ENCODE measurements around the gene KHDC1. TPM values are rescaled to one million over a fixed set of nuclear protein-coding genes. Genes with fewer than 3 reads are reported as not detected.

Gene KHDC1
- total and polyA plus RNA-seq, 2 donors (not counting 1 experiment from before 2014, with no cell fraction given), result 2.6 to 3.5 TPM

DNA sequence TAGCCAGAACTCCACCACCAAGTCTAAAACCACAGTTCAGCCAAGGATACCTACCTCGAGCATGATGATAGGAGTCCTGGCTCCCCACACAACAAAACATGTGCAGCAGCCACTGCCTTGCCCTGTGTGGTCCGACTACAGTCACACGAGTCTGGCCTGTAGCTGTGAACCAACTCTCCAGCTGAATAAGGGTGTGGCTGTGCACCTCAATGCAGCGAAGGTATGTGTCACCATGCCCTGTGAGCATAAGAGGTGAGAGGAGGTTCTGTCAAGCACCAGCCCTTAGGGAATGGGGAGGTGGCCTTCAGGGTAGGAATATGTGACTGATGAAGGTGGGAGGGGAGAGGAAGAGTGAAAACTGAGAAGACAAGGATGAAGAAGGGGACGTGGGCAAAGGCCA lies 21.0 kb downstream of the KHDC1 start:
- ChIA-PET CTCF (no interaction called here), POLR2A (no interaction called here)
- H3K4me1 ChIP-seq (ENCODE audit: control insufficient read depth in 2 of 2, insufficient read depth in 2 of 2, low read length in 2 of 2), result no peaks in the 10 kb centered on the region
- H3K4me3 ChIP-seq (ENCODE audit: control extremely low read depth in 1 of 5, extremely low read depth in 1 of 5, insufficient read depth in 1 of 5, low read depth in 2 of 5, low read length in 4 of 5), result no peak overlapping the region
- no peak overlapping the region for H3K27ac ChIP-seq (ENCODE audit: low read length in 2 of 2)
- H3K79me2 ChIP-seq (ENCODE audit: control insufficient read depth, insufficient read depth, low read length), result no peaks in the 10 kb centered on the region
- H4K20me1 ChIP-seq (ENCODE audit: control insufficient read depth, insufficient read depth, low read length, poor library complexity, severe bottlenecking), result no peaks in the 10 kb centered on the region
- Mint-ChIP-seq H3K4me1 (no peaks in the 10 kb centered on the region), H3K9me3 (ENCODE audit: insufficient read depth) (no peaks in the 10 kb centered on the region), H3K27ac (no peak overlapping the region), H3K27me3 (peaks cover 8% of the 10 kb centered on the region), H3K4me3 (no peak overlapping the region)
- H3K4me2 ChIP-seq (replicated peaks; ENCODE audit: low read depth, low read length, poor library complexity, severe bottlenecking), result no peak overlapping the region
- H2AFZ ChIP-seq (ENCODE audit: insufficient read depth, low read depth, low read length, poor library complexity, severe bottlenecking), result no peak overlapping the region
- no peak overlapping the region for H3K9ac ChIP-seq (ENCODE audit: low read length)
- ATAC-seq (ENCODE audit: low read depth) (no peak), DNase-seq (no peak)
- intact Hi-C loops (cut with micrococcal nuclease), result no loop called here
- no peak for TF ChIP-seq EZH2 (IDR thresholded peaks at IDR 0.05; ENCODE audit: borderline replicate concordance, insufficient read depth, low read depth, low read length, poor library complexity, severe bottlenecking)
- TF ChIP-seq, protein P1, sequence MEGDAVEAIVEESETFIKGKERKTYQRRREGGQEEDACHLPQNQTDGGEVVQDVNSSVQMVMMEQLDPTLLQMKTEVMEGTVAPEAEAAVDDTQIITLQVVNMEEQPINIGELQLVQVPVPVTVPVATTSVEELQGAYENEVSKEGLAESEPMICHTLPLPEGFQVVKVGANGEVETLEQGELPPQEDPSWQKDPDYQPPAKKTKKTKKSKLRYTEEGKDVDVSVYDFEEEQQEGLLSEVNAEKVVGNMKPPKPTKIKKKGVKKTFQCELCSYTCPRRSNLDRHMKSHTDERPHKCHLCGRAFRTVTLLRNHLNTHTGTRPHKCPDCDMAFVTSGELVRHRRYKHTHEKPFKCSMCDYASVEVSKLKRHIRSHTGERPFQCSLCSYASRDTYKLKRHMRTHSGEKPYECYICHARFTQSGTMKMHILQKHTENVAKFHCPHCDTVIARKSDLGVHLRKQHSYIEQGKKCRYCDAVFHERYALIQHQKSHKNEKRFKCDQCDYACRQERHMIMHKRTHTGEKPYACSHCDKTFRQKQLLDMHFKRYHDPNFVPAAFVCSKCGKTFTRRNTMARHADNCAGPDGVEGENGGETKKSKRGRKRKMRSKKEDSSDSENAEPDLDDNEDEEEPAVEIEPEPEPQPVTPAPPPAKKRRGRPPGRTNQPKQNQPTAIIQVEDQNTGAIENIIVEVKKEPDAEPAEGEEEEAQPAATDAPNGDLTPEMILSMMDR (IDR thresholded peaks at IDR 0.05), result no peak
- 98% methylated on average over 5 of the region's 5 CpGs for WGBS (ENCODE audit: insufficient coverage)
- no peaks in the 10 kb centered on the region for H3K9me3 ChIP-seq (ENCODE audit: control extremely low read depth in 1 of 3, control insufficient read depth in 2 of 3, insufficient read depth in 1 of 3, low read length in 2 of 3)
- H3K36me3 ChIP-seq (replicated peaks in 1 of 2; ENCODE audit: control extremely low read depth in 1 of 2, control insufficient read depth in 1 of 2, extremely low read depth in 1 of 2, insufficient read depth in 2 of 2, low read length in 1 of 2), result no peaks in the 10 kb centered on the region
- no peaks in the 10 kb centered on the region for H3K27me3 ChIP-seq (replicated peaks in 1 of 4; ENCODE audit: control extremely low read depth in 1 of 4, control insufficient read depth in 3 of 4, insufficient read depth in 4 of 4, low read length in 3 of 4)

DNA sequence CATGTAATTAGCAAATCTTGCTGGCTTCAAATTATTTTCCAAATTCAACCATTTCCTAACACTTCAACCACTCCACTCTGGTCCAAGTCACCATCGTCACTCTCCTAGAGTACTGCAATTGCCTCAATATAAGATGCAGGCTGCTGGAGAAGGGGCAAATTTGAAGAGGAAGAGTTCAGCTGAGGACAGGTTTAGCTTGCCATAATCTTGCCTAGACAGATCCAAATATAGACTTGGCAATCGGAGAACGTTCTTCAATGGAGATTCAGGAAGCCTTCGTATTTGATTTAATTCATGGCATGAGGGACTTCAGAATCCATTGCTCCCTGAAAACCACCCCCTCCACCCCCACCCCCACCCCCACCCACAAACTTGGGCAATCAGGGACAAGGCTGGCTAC lies 22.3 kb downstream of the KHDC1 start:
- DNase-seq (no peak), ATAC-seq (ENCODE audit: low read depth) (no peak)
- 100% methylated on average over 1 of the region's 4 CpGs for WGBS (ENCODE audit: insufficient coverage)
- Mint-ChIP-seq H3K9me3 (ENCODE audit: insufficient read depth) (no peaks in the 10 kb centered on the region), H3K27ac (no peak overlapping the region), H3K4me3 (no peak overlapping the region), H3K4me1 (no peaks in the 10 kb centered on the region), H3K27me3 (peaks cover 8% of the 10 kb centered on the region)
- Histone ChIP-seq H3K79me2 (ENCODE audit: control insufficient read depth, insufficient read depth, low read length) (no peaks in the 10 kb centered on the region), H3K4me2 (replicated peaks; ENCODE audit: low read depth, low read length, poor library complexity, severe bottlenecking) (no peak overlapping the region), H2AFZ (ENCODE audit: insufficient read depth, low read depth, low read length, poor library complexity, severe bottlenecking) (no peak overlapping the region), H4K20me1 (ENCODE audit: control insufficient read depth, insufficient read depth, low read length, poor library complexity, severe bottlenecking) (no peaks in the 10 kb centered on the region), H3K36me3 (replicated peaks in 1 of 2; ENCODE audit: control extremely low read depth in 1 of 2, control insufficient read depth in 1 of 2, extremely low read depth in 1 of 2, insufficient read depth in 2 of 2, low read length in 1 of 2) (no peaks in the 10 kb centered on the region), H3K4me1 (ENCODE audit: control insufficient read depth in 2 of 2, insufficient read depth in 2 of 2, low read length in 2 of 2) (no peaks in the 10 kb centered on the region), H3K9ac (ENCODE audit: low read length) (no peak overlapping the region), H3K27ac (ENCODE audit: low read length in 2 of 2) (no peak overlapping the region), H3K9me3 (ENCODE audit: control extremely low read depth in 1 of 3, control insufficient read depth in 2 of 3, insufficient read depth in 1 of 3, low read length in 2 of 3) (no peaks in the 10 kb centered on the region), H3K4me3 (ENCODE audit: control extremely low read depth in 1 of 5, extremely low read depth in 1 of 5, insufficient read depth in 1 of 5, low read depth in 2 of 5, low read length in 4 of 5) (no peak overlapping the region), H3K27me3 (replicated peaks in 1 of 4; ENCODE audit: control extremely low read depth in 1 of 4, control insufficient read depth in 3 of 4, insufficient read depth in 4 of 4, low read length in 3 of 4) (no peaks in the 10 kb centered on the region)
- POLR2A ChIA-PET, result no interaction called here
- CTCF ChIA-PET, result no interaction called here
- no peak for TF ChIP-seq EZH2 (IDR thresholded peaks at IDR 0.05; ENCODE audit: borderline replicate concordance, insufficient read depth, low read depth, low read length, poor library complexity, severe bottlenecking)
- intact Hi-C loops (cut with micrococcal nuclease), result no loop called here

Data from B cell (primary cell).